ENCODE results near the gene GNAO1. TPM values are rescaled to one million over a fixed set of nuclear protein-coding genes. Genes with fewer than 3 reads are reported as not detected.

GNAO1 gene
- total RNA-seq, 1 donor from 2014 or later: 12.7 TPM

DNA sequence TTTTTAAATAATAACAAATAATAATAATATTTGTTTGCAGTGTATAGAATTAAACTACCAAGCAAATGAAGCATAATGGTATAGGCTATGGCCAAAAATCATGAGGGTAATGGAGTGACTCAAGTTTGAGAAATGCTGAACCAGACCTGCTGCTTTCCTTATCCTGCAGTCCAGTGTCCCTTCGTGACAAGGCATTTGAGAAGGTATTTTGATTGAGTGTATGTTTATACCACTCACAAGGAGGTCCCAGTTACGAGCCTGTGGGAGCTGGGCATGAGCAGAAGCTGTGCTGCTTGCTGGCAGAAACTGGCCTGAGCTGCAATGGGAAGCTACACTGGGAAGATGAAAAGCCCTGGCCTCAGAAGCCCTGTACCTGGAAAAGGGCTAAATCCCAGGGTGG is 50.3 kb downstream of the GNAO1 start:
- DNase-seq (ENCODE audit: low spot score): no peak

DNA sequence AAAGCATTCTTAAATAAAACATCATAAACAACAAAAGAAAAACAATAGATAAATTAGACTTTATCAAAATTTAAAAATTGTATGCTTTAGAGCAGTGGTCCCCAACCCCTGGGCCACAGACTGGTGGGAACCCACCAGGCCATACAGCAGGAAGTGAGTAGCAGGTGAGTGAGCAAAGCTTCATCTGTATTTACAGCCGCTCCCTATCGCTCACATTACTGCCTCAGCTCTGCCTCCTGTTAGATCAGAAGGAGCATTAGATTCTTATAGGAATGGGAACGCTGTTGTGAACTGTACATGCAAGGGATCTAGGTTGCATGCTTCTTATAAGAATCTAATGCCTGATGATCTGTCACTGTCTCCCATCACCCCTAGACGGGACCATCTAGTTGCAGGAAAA is 51.5 kb downstream of the GNAO1 start:
- DNase-seq (ENCODE audit: low spot score): no peak

DNA sequence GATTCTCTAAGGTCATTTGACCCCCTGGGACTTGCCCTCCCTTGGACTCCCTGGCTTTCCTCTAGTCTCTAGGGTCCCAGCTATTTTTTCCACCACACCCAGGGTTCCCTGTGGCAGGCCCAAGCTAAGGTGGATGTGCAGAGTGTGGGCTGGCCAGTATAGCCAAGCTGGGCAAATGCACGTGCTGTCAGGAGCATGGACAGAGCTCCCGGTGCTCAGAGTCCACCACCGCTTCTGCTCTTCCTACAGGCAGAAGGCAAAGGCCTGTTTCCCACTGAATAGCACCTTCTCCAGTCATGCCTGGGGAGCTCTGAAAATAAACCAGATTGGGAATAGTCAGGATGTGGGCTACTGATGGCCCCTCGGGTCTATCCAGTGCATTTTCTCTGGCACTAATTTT is 53.3 kb downstream of the GNAO1 start:
- no peak for DNase-seq (ENCODE audit: low spot score)

DNA sequence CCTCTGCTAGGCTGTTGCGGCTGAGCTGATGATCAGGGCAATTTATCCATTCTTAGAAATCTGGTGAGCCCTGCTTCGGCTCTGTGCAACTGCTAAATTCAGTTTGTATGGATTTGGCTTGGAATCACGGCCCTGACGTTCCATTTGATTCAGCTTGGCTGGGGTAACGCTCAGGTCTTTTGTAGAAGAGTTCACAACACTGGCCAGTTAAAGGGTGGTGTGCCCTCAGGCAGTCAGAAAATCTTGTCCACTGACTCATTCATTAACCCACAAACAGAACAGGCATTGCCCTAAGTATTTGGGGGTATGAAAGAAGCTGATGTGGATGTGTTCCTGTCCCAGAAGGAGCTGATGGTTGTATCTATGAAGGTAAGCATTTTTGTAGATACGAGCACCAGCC is 53.9 kb downstream of the GNAO1 start:
- no peak for DNase-seq (ENCODE audit: low spot score)

DNA sequence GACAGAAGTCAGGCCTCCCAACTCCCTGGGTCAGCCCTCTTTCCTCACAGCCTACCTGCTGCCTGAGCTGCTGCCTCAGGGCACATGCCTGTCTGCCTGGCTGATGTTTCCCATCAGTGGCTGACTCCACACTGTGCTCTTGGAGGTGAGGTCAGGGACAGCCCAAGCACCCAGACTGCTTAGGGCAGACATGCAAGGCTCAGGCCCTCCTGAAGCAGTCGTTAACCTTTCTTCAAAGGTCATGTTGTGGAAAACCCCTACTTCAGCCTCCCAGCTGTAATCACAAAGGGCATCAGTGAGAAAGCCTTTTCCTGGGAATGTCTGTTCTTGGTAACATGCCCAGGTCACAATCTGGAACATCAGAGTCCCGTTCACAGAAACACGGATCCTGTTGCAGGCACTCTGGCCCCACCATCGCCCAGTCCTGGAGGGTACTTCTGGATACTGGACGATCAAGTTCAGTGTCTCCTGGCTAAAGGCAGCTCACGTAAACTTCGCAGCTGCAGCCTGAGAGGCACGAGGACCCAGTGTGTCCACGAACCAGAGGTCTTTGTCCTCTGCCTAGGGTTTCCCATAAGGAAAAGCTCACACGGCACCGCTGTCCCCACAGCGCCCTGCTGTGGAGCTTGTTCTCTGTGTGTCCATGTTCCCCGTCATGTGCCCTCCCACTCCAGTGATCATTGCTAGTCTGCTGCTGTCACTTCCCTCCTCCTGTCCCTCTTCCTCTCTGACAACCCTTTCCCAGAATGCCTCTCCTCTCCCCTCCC is 54.9 kb downstream of the GNAO1 start:
- DNase-seq (ENCODE audit: low spot score): no peak

DNA sequence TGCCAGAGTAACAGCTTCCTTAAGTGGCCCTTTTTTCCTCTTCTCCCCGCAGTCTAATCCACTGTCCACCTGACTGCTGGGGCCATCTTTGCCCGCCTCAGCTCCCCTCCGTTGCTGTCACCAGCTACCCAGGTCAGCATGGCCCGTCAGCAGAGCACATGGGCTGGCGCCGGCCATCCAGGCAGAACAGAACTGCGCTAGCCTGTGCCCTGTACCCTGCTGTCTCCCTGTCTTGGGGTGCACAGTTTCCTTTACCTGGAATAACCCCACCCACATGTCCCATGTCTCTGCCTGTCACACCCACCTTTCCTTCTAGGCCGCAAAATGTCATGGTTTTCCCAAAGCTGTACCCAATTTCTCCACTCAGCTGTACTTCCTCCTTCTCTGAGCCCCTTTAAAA is 55.7 kb downstream of the GNAO1 start:
- no peak for DNase-seq (ENCODE audit: low spot score)

DNA sequence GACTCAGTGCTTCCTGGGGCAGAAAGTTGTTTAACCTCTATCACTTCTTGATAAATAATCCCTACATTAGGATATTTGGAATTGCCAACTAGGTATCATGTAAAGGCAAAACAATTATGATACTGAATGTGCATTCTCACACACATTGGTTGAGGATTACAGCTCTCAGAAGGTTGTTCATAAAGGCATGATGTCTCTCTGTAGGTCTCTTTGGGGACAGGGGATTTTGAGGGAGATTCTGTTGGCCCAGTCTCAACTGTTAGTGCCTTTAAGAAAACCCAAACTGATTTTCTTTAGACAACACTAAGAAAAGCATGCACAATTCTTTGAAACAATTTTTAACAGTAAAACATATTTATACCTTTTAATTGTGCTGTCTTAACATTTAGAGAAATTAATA is 56.5 kb downstream of the GNAO1 start:
- no peak for DNase-seq (ENCODE audit: low spot score)

DNA sequence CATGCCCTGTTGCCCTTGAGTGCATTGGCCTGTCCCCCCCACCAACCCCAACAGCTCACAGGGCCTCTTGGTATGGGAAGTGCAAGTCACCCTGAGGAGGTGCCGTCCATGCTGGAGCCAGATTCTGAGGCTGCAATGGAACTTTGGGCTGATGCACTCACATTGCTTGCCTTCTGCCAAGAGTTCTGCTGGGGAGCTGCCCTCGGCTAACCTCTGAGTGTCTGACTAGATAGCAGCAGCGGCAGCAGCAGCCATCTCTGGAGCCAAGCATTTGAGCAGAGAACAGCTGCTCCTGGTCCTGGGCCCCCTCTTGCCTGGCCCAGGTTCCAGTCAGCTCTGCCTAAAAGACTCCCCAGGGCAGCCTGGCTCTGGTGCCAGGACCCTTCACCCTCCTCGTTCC is 61.5 kb downstream of the GNAO1 start:
- no peak for DNase-seq (ENCODE audit: low spot score)

DNA sequence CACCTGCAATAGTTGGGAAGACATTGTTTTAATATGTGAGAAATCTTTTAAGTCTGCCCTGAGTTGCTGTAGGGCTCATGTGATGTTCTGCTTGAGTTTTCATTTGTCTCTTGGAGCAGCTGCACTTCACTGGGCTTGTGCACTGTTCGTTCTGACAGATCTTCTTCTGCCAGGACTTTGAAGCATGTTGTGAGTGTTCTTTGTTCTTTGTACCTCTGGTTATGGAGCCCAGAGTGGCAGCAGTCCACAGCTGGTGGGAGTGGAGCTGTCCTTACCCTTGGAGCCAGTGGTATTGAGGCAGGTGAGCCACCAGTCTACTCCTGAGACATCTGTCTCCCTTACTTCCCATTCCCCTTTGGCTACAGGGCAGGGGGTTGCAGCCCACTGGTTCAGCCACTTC is 64.6 kb downstream of the GNAO1 start:
- no peak for DNase-seq (ENCODE audit: low spot score)

DNA sequence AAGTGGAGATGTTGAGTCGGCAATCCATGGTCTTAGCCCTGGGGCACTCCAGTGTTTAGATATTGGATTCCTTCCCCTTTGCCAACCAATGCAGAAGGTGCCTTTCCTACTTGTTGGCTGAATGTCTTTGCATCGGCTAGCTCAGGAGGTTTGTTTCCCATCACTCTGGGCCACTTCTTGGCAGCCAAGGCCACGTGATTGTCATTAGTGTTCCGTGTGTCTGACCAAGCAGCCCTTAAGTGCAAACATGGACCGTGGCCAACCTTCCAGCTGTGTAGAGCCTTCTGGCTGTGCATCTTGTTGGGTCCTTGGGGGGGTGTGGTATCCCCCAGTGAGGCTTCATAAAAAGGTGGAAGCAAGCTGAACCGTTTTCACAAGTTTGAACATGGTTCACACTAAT is 66.0 kb downstream of the GNAO1 start:
- no peak for DNase-seq (ENCODE audit: low spot score)

DNA sequence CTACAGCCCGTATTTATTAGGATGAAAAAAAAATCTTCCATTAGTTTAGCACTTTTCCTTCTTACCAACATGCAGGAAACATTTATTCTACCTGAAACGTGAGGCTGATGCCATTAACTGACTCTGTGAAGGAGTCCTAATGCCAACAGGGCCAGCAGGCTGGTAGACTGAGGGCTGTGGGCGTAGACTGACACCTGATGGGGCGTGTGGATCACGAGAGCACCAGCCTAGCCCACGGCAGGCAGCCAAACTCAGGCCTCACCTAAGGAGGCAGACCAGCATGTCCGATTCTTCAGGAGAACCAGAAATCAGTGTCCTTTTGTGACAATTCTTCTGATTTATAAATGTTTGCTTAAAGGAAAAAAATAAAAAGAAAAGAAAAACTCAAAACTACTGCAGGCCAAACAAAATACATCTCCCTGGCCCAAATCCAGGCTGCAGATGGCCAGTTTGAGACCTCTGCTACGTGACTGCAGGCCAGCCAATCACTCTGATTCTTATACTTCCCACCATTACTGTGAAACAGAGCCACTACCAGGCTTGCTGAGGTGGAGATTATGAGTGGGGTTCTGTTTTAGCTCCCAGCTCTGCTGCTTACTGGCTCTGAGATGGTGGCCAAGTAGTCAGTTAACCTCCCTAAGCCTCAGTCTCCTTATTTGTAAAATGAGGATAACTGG is 66.5 kb downstream of the GNAO1 start:
- DNase-seq (ENCODE audit: low spot score): no peak

DNA sequence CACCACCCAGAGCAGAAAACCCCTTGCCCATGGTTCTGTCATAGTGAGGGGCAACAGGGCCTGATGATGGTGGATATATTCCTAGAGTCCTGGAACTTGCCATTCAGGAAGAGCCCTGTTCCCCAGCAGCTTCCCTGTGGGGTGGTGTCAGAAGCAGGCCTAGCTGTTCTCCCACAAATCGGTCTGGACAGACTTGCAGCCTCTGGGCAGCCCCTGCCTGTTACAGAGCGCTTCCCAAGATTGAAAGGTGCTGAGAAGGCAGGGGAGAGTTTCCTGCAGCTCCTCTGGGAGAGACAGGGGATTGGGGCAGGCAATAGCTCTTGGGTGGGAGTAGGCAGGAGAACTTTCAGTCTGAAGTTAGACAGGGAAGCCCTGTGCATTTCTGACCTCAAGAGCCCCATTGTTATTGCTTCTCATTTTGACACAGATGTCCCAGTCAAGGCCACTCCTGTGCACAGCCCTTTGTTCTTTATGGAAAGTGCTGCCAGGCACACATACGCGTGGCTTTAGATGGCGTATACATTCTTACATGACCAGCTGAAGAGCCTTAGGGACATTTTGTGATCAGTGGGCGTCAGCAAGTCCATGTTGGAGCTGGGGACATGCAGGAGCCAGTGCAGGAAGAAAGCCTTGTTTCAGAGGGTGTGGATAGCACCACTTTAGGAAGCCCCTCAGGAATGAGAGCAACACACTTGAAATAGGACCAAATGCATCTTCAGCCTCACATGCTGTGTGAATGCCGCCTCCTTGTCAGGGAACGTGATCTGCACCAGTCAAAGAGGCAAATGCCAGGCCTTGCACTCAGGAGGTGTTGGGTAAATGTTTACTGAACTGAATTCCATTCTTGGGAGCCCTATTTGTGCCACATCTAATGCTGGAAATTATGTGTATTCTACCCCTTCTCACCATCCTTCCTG is 67.5 kb downstream of the GNAO1 start:
- DNase-seq (ENCODE audit: low spot score): no peak

DNA sequence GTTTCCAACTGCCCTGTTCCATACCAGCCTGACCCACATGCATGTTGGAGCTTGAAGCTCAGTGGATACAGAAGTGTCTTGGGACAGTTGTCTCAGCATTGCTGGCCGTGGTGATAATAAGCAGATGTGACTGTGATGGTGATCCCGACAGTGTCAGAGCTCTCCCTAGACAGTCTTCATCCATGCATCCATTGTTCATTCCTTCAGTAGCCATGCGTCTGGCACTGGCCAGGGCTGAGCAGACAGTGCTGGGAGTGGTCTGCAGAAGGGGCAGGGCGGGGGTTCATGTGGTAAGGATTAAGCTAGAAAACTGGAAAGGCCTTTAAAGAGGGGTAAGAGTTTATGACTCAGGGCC is 68.1 kb downstream of the GNAO1 start:
- no peak for DNase-seq (ENCODE audit: low spot score)

DNA sequence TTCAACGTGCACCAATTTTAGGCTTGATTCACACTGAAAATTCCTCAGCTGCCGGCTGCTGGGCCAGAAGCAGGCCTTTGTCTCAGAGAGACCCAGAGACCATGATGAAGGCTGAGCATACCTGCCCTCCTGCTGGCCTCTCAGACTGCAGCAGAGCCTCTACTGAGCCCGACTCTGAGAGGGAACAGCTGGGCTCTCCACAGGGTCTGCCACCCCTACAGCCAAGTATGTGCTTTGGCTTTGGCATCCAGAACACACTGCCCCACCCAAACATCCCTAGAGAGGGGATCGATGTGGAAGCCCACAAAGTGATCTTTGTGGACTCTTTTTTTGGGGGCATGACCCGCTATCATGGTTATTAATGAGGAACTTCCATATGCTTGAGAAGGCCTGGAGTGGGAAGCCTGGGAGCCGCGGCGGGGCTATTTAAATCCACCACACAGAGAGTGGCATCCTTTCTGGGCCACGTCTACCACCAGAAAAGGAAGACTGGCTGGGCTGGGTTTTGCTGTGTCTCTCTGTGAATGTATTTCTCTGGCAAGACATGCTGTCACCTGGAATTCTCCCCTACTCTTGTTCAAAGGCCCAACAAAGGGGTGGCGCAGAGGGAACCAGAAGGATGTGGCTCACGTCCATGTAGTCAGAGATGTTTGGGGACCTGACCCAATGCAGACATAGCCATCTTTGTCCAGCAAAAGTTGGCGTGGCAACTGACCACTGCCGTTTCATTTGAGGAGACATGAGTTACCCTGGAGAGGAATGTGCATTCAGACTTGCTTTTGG is 69.3 kb downstream of the GNAO1 start:
- no peak for DNase-seq (ENCODE audit: low spot score)

DNA sequence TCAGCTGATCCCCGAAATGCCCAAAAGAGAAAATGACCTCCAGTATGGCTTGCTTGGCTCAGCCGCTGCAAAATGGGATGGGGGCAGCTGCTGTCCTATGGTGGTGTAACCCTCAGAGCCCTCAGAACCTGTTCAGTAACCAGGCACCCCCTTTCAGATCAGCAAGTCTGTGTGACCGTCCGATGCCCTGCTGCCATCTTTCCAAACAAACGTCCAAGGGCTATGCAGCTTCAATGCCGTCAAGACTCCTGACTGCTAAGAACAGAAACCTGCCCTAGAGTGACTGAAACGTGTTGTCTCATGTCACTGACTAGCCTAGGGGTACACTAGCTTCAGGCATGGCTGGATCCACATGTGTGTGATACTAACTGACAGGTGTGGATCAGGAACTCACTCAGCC is 70.4 kb downstream of the GNAO1 start:
- no peak for DNase-seq (ENCODE audit: low spot score)

DNA sequence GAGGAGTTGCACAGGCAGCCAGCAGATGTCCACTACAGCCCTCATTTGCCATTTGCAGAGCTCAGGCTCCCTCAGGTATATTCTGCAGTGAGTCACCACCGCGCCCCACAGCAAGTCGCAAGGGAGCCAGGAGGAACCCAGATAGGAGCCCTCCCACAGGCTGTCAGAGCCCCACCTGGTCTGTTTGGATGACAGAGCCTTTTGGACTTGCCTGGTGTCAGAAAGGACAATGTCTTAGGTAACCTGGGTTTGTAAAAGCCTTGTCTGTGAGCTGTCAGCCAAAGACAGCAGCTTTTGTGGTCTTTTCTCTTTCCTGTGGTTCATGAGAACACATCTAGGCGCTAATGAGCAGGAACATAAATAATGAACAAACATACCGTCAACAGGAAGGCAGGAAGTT is 70.9 kb downstream of the GNAO1 start:
- peak; percentile 31 for DNase-seq (ENCODE audit: low spot score)

DNA sequence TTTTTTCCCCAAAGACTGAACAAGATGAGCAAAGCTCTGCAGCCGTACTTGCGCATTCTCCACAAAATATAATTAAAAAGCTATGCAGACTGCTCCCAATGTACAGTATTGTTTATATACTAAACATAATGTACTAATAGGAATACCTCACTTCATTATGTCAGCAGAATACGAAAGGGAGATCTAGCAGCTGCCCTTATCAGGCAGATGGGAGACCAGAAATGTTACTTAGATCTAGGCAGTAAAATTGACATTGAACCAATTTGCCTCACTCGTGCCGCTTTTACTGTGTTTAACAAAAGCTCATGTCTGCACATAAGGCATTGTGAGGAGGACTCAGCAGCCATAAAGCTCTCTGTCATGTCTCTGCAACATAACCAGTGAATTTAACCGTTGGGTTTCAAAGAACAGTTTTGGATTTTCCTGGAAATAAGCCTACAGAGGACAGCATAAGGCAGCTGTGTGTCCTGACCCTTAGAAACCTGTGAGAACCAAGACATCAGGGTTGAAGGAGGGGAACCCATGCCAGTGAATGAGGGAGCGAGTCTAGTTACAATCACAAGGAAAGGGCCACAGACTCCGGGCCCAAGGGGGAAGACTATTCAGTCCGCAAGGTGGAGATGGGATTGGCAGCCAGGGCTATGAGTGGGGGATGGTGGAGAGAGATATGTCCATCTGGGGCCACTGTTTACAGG is 71.4 kb downstream of the GNAO1 start:
- DNase-seq (ENCODE audit: low spot score): no peak

DNA sequence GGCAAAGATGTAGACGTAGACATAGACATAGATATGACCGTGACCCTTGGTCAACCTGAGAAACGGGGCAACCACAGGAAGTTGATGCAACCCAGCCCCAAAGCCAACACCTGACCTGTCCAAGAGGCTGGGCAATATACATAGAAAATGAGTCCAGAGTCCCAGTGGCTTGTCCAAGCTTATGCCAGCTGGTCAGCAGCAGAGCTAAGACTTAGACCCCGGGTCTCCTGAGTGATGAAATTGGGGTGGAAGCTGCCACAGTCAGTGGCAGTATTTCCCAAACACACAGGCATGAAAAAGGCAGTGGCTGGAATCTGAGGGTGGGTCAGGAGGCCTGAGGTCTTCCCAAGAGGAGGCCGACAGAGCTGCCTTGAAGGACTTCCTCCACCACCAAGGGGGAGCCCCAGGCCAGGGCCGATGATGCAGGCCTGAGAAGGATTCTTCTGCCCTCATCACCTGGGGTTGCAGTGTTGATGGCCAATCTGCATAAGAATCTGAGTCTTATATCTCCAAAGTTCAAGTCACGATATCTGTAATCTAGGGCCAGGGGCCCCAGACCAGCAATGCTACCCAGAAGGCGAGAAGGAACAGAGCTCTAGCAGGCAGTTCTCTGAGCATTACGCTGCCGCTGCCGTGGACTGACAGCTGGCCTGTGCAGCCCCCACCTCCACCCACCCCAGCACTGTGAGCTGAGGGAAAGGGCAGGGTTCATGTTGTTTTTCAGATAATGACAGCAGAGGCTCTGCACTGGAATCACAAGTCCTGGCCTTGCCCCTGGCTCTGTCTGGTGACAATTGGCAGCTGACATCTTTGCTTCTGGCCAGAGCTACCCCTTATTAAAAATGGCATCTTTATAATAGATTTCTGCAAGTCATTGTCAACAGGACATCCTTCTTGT is 72.7 kb downstream of the GNAO1 start:
- no peak for DNase-seq (ENCODE audit: low spot score)

DNA sequence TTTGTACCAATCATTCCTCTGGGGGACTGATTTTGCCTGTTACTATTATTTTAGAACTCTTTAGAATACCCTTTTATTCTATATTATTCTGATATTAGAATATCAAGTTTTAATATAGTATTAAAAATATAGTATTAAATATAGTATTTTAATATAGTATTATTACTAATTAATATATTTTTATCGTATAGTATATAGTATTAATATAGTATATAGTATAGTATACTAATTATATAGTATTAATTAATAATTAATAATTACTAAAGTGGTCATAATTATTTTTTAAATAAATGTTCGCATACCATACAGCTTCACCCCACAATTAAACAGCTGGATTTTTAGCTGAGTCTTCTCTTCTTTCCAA is 73.3 kb downstream of the GNAO1 start:
- DNase-seq (ENCODE audit: low spot score): no peak

DNA sequence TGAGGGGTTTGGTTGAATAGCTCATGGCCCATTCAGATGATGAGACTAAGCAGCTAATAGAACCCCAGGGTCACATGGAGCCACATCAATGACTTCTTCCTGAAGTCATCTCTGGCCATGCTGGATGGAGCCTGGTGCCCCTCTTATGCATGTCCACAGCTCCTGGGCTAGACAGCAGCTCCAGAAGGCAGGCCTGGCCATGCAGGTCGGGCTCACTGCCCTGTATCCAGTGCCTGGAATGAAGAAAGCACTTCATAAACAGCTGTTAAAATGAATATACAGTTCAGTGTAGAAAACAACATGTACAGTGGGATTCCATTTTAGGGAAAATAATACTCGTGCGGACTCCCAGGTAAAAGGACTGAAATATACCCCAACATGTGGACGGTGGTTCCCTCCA is 73.9 kb downstream of the GNAO1 start:
- DNase-seq (ENCODE audit: low spot score): no peak

Measured in mucosa of gallbladder (tissue), 1 donor.